ENCODE data around the gene ZNF236. TPM values are rescaled to one million over a fixed set of nuclear protein-coding genes. Genes with fewer than 3 reads are reported as not detected.

ZNF236 gene
- total RNA-seq, 1 donor from 2014 or later, result 21.0 TPM

- Mint-ChIP-seq H3K27ac (ENCODE audit: unreplicated experiment) (peak overlapping the region; percentile 40), H3K4me1 (ENCODE audit: low read depth, unreplicated experiment) (peaks cover 12% of the 10 kb centered on the region), H3K9me3 (ENCODE audit: unreplicated experiment) (peaks cover 20% of the 10 kb centered on the region), H3K27me3 (ENCODE audit: unreplicated experiment) (peaks cover 9% of the 10 kb centered on the region), H3K4me3 (ENCODE audit: unreplicated experiment) (peak overlapping the region; percentile 69), H3K36me3 (ENCODE audit: unreplicated experiment) (no peaks in the 10 kb centered on the region)
- TF ChIP-seq CTCF (IDR thresholded peaks at IDR 0.05; ENCODE audit: partially characterized antibody, unreplicated experiment), result no peak
- no peak for DNase-seq
These were observed 1.9 kb downstream of the ZNF236 start for GRCh38 chr18:76824145-76824676.

- H3K4me1 Mint-ChIP-seq (ENCODE audit: low read depth, unreplicated experiment), result peaks cover 12% of the 10 kb centered on the region
- no peaks in the 10 kb centered on the region for H3K36me3 Mint-ChIP-seq (ENCODE audit: unreplicated experiment)
- peak overlapping the region; percentile 55 for H3K4me3 Mint-ChIP-seq (ENCODE audit: unreplicated experiment)
- TF ChIP-seq CTCF (IDR thresholded peaks at IDR 0.05; ENCODE audit: partially characterized antibody, unreplicated experiment), result no peak
- no peak for DNase-seq
- H3K27me3 Mint-ChIP-seq (ENCODE audit: unreplicated experiment), result peaks cover 9% of the 10 kb centered on the region
- H3K9me3 Mint-ChIP-seq (ENCODE audit: unreplicated experiment), result peaks cover 20% of the 10 kb centered on the region
- H3K27ac Mint-ChIP-seq (ENCODE audit: unreplicated experiment), result peak overlapping the region; percentile 40
These were observed 2.4 kb downstream of the ZNF236 start for GRCh38 chr18:76824754-76825153.

DNA sequence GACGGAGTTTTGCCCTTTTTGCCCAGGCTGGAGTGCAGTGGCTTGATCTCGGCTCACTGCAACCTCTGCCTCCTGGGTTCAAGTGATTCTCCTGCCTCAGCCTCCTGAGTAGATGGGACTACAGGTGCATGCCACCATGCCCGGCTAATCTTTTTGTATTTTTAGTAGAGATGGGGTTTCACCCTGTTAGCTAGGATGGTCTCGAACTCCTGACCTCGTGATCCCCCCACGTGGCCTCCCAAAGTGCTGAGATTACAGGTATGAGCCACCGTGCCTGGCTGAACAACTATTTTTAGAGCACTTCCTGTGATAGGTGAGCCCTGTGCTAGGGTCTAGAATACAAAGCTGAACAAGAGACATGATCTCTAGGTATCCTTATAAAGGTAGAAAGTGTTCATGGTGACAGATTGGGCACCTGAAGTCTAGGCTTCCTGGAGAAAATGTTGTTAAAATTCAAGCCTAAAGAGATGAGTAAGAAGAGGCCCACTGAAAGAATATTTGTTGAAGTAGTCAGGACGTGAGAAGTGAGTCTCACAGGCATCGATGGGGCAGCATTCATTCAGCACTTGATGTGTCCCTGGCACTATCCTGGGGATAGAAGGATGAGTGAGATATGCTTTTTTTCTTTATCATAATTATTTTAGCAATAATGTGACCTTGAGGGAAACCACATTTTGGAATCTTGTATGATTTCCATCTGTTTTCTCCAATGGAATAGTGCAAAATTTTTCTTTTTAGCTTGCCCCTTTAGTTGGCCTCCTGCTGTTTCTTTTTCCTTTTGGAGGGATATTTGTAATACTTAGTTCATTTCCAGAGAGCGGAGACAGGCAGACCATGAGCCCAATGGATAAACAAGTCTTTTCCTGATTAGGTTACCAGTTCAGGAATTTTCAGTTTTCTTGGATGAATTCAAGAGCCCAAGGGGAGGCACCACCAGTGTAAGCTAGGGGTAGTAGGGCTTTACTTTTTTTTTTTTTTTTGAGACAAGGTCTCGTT lies 5.1 kb downstream of the ZNF236 start:
- no peak overlapping the region for H3K27ac Mint-ChIP-seq (ENCODE audit: unreplicated experiment)
- peaks cover 12% of the 10 kb centered on the region for H3K4me1 Mint-ChIP-seq (ENCODE audit: low read depth, unreplicated experiment)
- H3K4me3 Mint-ChIP-seq (ENCODE audit: unreplicated experiment), result no peak overlapping the region
- TF ChIP-seq CTCF (IDR thresholded peaks at IDR 0.05; ENCODE audit: partially characterized antibody, unreplicated experiment), result no peak
- no peaks in the 10 kb centered on the region for H3K36me3 Mint-ChIP-seq (ENCODE audit: unreplicated experiment)
- peaks cover 11% of the 10 kb centered on the region for H3K9me3 Mint-ChIP-seq (ENCODE audit: unreplicated experiment)
- no peak for DNase-seq
- peaks cover 3% of the 10 kb centered on the region for H3K27me3 Mint-ChIP-seq (ENCODE audit: unreplicated experiment)

DNA sequence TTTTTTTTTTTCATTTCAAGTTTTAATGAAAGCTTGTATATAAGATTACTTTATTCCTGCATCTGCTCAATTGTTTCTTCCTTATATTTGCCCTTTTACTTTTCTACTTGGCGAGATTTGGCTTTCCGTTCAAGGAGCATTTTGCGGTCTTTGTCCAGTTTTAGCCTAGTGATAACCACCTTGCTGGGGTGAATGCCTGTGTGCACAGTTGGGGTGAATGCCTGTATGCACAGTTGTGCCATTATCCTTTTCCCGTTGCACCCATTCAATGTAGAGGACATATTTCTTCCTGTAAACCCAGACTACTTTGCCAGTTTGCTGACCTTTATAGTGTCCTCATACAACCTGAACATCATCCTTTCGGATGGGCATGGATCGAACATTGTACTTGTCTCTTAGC lies 12.0 kb downstream of the ZNF236 start:
- TF ChIP-seq CTCF (IDR thresholded peaks at IDR 0.05; ENCODE audit: partially characterized antibody, unreplicated experiment), result no peak
- H3K4me1 Mint-ChIP-seq (ENCODE audit: low read depth, unreplicated experiment), result peaks cover 10% of the 10 kb centered on the region
- no peaks in the 10 kb centered on the region for H3K27me3 Mint-ChIP-seq (ENCODE audit: unreplicated experiment)
- peaks cover 1% of the 10 kb centered on the region for H3K9me3 Mint-ChIP-seq (ENCODE audit: unreplicated experiment)
- no peak for DNase-seq
- H3K36me3 Mint-ChIP-seq (ENCODE audit: unreplicated experiment), result no peaks in the 10 kb centered on the region
- no peak overlapping the region for H3K4me3 Mint-ChIP-seq (ENCODE audit: unreplicated experiment)
- no peak overlapping the region for H3K27ac Mint-ChIP-seq (ENCODE audit: unreplicated experiment)

DNA sequence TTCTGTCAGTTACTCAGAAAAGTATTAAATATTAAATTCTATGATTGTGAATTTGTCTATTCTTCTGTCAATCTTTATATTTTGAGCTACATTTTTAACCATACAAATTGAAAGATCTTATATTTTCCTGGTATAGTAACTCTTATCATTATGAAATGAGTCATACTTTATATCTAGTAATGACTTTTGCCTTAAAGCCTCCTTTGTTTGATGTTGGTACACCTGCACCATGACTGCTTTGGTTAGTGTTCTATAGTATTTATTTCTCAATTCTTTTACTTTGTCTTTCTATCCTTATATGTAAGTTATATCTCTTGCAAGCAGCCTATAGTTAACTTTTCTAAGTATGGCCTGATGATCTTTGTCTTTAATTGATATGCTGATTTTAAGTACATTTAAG lies 13.0 kb downstream of the ZNF236 start:
- H3K4me1 Mint-ChIP-seq (ENCODE audit: low read depth, unreplicated experiment), result peaks cover 7% of the 10 kb centered on the region
- no peak for TF ChIP-seq CTCF (IDR thresholded peaks at IDR 0.05; ENCODE audit: partially characterized antibody, unreplicated experiment)
- peaks cover 1% of the 10 kb centered on the region for H3K9me3 Mint-ChIP-seq (ENCODE audit: unreplicated experiment)
- DNase-seq, result no peak
- no peaks in the 10 kb centered on the region for H3K36me3 Mint-ChIP-seq (ENCODE audit: unreplicated experiment)
- H3K27ac Mint-ChIP-seq (ENCODE audit: unreplicated experiment), result no peak overlapping the region
- no peak overlapping the region for H3K4me3 Mint-ChIP-seq (ENCODE audit: unreplicated experiment)
- H3K27me3 Mint-ChIP-seq (ENCODE audit: unreplicated experiment), result no peaks in the 10 kb centered on the region
